GM21528 (cell line): ENCODE data around the gene OSBPL1A.

Experiments
- ATAC-seq: cut with Tn5 transposase; IDR thresholded peaks from one replicate; pipeline ENCODE4 v1.9.1; 2021; ENCODE audit warnings: mild to moderate bottlenecking, moderate library complexity; ENCODE audit not compliant: unreplicated experiment, low FRiP score

The OSBPL1A gene

GRCh38 chr18:24270937-24271380, 126.7 kb downstream of the OSBPL1A start:
- no peak for ATAC-seq

GRCh38 chr18:24270358-24270936, 127.2 kb downstream of the OSBPL1A start:
- no peak for ATAC-seq

GRCh38 chr18:24268784-24269550, 128.7 kb downstream of the OSBPL1A start:
- ATAC-seq: no peak

- no peak for ATAC-seq
Observed at GRCh38 chr18:24267878-24268277, 129.7 kb downstream of the OSBPL1A start.

DNA sequence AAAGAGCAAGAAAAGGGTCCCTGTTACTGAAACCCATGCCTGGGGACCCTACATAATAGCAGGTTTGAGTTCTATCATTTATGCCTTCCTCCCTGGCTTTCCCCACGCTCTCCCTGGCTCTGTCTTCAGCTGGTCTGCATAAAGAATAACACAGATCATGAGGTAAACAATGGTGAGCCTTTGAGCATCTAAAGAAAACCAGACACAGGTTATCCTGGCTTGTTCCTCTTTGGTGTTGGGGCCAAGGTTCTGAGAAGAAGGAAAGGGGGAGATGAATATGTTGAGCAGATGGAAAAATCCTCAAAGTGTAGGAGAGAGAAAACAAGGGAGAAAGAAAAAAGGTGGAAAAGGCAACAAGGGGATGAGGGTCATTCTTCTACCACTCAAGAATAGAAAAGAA, 131.5 kb downstream of the OSBPL1A start:
- no peak for ATAC-seq

GRCh38 chr18:24265502-24266064, 132.0 kb downstream of the OSBPL1A start:
- no peak for ATAC-seq

- no peak for ATAC-seq
Observed at GRCh38 chr18:24263050-24263449, 134.6 kb downstream of the OSBPL1A start.

DNA sequence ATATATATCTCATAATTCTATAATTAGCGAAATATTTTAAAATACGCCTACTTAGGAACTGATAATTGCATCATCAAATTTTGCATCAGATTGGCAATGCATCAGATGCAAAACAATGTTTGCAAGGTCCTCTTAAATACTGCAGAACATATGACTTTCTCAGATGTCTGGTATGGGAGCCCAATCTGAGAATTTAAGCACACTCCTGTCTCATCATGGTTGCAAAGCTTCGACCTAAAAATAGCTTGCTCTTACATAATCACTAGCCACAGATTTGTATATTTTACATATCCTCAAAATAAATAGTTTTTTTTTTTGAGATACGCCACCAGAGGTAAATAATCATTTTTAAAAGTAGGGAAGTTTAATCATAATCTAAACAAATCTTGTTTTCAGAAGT, 135.5 kb downstream of the OSBPL1A start:
- no peak for ATAC-seq

- ATAC-seq: no peak
Observed at GRCh38 chr18:24259869-24260641, 137.6 kb downstream of the OSBPL1A start.

DNA sequence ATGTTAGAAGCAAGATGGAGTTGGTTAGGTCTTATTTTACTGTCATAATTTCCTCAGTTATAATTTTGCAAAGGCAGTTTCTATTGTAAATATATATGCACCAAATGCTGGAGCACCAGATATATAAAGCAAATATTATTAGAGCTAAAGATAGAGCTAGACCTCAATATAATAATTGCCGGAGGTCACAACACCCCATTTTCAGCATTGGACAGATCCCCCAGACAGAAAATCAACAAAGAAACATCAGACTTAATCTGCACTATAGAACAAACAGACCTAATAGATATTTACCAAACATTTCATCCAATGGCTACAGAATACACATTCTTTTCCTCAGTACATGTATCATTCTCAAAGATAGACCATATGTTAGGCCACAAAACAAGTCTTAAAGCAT, 143.6 kb downstream of the OSBPL1A start:
- no peak for ATAC-seq

DNA sequence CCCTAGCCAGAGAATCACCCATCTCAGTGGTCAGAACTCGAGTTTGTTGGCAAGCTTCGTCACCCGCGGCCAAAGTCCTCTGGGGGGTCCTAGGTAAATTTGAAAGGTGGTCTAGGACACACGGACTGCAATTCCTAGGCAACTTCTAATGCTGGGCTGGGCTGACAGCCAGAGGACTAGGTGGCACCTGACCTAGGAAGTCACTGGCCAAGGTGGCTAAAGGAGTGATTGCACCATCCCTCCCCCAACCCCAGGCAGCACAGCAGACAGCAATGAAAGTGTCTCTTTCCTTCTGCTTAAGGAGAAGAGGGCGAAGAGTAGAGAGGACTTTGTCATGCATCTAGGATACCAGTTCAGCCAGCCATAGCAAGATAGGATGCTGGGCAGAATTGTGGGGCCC, 147.9 kb downstream of the OSBPL1A start:
- no peak for ATAC-seq

DNA sequence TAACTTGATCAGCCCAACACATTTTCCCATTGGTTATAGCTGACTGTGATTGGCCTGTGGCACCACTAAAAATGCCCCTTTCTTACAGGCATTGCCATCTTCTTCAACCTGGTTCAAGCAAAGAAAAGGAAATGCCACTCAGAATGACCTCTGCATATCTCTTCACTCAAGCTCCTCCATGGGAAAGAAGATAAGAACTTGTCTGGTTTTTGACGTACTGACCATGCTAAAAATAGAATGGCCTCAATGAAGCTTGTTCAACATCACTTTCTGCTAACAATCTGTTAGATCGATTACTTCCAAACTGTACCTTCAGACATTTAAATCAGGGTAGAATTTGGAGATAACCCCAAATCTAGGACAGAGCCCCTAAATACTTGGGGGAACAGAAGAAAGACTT, 149.3 kb downstream of the OSBPL1A start:
- ATAC-seq: no peak

GRCh38 chr18:24246143-24246542, 151.5 kb downstream of the OSBPL1A start:
- no peak for ATAC-seq

DNA sequence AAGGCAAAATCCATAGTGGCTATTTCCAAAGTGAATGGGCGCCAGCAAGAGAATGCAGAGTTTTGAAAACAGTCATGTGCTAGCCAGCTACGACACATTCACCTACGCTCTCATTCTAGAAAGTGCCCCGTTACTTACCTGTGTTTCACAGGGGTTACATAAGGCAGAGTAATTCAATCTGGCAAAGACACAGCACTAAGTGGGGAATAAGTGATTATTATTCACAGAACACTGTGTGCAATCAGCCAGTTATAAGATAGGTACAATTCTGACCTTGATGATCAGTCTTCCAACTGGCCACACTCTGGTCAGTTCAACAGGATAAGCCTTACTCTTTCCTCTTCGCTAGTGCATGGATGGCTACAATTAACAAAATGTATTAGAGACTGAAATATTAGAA, 152.9 kb downstream of the OSBPL1A start:
- no peak for ATAC-seq

DNA sequence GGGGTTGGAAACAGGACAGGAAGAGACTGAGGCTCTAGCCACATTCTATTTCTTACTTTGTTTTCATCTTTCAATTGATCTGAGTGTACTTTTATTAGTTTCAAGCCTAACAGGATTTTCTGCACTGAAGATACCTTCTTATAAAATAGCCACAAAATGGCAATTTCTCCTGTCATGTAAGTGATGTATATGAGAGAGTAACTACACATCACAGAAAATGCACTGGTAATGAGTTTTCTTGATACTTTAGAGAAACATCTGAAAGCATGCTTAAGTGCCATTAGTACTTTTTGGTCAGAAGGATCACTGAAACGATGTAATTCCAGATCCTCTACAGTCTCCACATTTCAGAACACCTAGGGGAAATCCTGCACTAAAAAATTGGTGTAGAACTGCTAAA, 153.9 kb downstream of the OSBPL1A start:
- no peak for ATAC-seq

DNA sequence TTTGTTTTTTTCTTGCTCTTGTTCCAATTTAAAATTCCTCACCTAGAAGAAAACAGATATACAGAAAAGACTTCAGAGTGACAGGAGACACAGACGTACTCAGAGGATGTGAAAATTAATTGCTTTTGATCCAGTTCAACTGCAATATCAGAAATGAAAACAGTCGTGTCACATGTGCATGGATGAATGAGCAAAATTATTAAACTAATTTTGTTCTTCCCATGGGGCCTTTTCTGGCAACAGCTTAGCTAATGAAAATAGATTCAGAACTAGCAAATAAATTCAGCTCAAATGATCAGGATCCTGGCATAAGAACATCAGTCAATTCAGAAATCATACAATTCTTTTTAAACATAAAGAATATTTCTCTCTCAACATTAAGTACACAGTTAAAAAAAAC, 158.3 kb downstream of the OSBPL1A start:
- ATAC-seq: no peak

- no peak for ATAC-seq
Observed at GRCh38 chr18:24238387-24238786, 159.2 kb downstream of the OSBPL1A start.

DNA sequence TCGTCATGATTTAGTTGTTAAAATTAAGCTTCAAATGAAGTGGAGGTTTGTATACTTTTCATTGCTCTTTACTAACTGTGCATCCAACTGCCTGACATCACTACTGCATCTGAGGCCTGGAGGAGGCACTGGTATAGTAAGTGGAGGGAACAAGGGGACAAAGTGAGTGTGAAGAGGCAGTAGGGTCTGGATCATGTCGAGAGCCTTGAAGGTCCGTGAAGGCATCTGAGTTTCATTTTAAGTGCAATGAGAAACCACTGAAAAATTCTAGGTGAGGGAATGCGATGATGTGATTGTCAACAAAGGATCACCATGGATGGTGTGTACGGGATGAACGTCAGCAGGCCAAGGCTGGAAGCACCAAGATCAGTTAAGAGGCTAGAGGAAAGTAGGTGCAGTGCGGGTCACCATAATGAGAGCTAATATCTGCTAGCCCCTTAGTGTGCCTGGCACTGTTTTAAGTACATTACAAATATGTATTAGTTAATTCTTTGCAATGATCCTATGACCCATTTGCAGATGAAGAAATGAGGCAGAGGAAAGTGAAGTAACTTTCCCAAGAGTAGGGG, 162.7 kb downstream of the OSBPL1A start:
- ATAC-seq: no peak

DNA sequence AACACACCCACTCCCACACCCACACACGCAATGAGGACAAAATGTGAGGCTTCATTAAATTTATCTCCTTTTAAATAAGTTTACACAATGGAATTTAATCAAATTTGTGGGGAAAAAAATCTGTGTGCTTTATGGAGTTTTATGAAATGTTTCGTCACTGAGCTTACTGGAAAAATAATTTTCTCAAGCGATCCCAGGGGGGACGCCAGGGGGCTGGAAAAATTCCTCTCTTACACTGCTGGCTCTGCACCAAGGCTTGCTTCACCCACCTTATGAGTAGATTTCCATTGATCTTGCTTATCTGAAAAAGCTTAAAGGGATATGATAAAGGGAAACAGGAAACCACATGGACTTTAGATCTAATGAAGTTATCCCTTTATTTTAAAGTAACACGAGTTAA, 163.3 kb downstream of the OSBPL1A start:
- ATAC-seq: no peak

GRCh38 chr18:24232800-24233199, 164.8 kb downstream of the OSBPL1A start:
- ATAC-seq: no peak
